HG03025 (cell line): Measurements from ENCODE around the gene LMNA.
"Not testable (repeated sequence)": the region's sequence is repeated elsewhere in the genome, so short reads cannot be mapped to it uniquely, and the experiment has no call there.

ENCODE experiments used
- ATAC-seq: cut with Tn5 transposase; IDR thresholded peaks from one replicate; pipeline ENCODE4 v1.9.1; 2021; ENCODE audit warnings: mild to moderate bottlenecking, moderate library complexity; ENCODE audit not compliant: unreplicated experiment, low FRiP score

Gene LMNA

DNA sequence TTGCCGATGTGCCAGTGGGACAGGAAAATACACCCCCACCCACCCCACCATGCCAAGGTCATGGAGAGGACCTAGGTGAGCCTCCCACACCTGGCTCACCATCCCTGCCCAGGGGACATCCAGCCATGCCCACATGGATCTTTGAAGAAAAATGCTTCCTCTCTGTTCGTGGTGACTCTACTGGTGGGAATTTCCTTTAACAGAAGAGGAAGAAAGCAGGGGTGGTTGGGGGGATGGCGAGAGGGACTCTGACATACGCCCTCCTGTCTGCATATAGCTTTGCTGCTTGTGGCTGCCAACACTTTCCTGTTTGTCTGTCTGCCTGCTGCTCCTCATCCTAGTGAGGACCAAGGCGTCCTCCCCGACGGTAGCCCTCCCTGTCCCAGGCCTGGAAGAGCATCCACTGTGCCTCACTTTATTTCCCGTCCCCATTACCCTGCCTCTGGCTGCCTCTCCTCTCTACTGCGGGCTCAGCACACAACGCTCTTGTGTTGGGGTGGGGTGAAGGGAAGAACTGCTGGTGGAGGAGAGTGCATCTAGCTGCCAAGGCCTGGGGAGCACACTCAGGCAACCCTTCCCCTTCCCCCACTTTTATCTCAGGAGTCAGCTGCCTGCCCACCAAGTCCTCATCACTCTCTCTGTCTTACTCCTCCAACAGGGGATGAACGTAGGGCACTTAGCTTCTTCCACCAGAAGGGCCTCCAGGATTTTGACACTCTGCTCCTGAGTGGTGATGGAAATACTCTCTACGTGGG lies 41.4 kb downstream of the LMNA start:
- no peak for ATAC-seq

DNA sequence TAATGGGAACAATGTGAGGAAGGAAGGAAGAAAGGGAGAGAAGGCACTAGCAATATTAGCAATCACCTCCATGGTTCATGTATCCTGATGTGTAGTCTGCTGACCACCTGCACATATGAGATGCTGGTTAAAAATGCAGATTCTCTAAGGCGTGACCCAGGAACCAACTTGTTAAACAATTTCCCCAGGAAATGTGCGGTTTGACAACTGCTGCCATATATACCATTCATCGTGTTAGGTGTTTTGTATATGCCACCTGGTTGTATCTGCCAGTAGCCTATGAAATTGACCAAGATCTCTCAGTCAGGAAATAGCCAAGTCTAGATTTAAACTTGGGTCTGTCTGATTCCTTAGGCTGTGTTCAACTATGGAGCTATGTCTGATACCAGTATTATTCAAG lies 43.0 kb downstream of the LMNA start:
- no peak for ATAC-seq

DNA sequence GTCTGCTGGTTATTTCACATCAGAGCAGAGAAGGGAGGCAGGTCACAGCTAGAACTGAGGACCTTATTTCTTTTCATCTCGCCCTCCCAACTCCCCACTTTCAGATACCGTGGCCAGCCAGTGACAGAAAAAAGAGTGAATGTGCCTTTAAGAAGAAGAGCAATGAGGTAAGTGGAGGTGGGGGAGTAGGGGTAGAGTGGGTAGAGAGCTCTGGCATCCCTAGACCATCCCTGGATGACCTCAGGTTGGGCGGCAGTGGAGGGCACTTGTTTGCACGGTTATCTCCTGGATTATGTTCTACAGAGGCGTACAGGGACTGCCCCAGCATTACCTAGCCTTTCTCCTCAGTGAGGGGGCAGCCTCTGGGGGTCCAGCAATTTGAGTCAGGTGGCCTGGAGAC lies 43.5 kb downstream of the LMNA start:
- ATAC-seq = no peak

DNA sequence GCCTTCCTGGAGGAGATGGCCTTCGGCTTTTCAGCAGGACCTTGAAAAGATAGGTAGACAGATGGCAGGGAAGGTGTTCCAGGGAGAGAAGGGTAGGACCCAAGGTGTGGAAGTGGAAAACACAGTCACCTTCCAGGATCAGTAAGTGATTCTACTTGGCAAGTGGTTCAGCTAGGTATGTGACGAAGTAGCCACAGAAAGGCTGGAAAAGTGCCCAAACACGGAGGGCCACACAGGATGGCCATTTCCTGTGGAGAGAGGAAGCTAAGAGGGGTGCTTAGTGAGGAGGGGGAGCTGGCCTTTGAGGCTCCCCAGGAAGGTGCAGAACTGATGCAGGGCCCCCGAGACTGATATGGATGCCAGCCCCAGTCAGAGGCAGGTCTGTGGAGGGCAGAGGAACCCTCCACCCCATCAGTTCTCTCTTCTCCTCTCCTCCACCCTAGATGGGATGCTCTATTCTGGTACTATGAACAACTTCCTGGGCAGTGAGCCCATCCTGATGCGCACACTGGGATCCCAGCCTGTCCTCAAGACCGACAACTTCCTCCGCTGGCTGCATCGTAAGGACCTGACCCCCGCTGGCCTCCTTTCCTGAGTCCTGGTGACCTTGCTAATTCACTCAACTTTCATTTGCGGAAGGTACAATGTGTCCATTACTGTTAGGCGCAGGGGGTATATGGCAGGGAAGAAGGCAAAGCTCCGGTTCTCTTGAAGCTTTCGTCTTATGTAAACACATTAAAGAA lies 45.7 kb downstream of the LMNA start:
- no peak for ATAC-seq

DNA sequence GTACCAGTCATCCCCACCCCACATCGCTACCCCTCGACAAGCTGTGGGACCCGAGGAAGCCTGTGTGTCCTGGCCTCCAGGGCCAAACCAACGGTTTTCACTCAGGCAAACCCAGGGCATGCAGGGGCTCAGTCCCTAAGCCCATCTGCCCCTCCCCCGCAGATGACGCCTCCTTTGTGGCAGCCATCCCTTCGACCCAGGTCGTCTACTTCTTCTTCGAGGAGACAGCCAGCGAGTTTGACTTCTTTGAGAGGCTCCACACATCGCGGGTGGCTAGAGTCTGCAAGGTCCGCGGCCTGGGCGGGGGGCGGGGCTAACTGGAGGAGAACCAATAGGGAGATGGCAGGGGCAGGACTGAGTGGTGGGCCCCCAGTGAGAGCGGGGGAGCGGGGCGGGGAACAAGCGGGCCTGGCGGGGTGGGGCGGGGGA lies 46.2 kb downstream of the LMNA start:
- ATAC-seq = no peak

DNA sequence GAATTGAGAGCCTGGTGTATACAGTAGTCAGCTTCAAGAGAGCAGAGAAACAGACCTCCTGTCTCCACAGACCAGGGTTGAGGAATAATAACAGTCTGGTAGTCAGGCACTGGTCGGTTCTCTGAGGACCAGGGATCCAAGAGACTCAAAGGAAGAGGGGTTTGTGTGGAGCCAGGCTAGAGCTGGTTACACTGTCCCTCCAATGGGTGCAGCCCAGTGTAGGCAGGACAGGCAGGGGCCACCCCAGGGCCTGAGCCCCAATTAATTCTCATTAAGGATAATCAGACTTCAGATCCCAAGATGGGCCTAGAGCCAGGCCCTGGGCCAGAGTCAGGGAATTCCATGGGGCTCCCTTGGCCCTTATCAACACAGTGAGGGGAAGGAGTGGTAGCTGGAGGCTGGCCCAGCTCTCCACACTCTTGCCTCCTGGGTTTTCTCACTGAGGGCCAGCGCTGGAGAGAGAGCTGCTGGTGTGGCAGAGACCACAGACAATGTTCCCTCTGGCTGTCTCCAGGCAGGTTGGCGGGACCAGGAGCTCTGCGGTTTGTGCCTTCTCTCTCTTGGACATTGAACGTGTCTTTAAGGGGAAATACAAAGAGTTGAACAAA lies 48.0 kb downstream of the LMNA start:
- ATAC-seq = no peak

DNA sequence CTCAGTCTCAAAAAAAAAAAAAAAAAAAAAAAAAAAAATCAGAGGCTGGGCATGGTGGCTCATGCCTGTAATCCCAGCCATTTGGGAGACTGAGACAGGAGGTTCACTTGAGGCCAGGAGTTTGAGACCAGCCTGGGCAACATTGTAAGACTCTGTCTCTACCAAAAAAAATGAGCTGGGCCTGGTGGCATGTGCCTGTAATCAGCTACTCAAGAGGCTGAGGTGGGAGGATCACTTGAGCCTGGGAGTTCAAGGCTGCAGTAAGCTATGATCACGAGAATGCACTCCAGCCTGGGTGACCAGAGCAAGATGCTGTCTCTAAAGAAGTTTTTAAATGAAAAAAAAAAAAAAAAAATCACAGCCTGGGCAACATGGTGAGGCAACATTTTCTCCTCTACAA lies 49.2 kb downstream of the LMNA start:
- no peak for ATAC-seq

DNA sequence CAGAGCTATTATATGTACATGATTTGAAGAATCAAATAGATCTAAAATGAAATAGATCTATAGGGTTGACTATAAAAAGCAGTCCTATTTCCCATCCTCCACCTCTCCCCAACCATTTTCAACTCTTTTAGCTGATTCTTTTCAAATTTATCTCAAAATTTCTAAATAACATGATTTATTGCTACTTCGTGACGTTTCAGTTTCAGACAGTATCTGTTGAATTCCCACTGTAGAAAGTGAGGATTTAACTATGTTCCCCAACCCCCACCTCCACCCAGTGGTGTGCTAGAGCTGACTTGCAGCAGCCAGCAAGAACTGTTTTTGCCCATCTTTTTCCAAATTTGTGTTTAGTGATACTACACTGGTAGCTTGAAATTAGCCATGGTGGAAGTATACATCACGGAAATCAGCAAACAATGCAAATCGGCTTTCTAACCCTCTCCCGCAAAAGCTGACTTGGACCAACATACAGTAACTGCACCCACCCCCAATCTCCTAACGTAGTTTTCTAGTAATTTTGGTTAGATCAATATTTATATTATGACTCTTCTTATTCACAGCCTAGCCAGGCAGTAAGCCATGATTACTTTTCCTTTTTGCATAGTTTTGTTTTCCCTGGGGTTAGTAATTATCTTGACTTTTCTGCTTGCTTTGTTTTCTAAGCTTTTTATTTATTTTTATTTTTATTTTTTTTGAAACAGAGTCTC lies 49.8 kb downstream of the LMNA start:
- ATAC-seq = no peak

DNA sequence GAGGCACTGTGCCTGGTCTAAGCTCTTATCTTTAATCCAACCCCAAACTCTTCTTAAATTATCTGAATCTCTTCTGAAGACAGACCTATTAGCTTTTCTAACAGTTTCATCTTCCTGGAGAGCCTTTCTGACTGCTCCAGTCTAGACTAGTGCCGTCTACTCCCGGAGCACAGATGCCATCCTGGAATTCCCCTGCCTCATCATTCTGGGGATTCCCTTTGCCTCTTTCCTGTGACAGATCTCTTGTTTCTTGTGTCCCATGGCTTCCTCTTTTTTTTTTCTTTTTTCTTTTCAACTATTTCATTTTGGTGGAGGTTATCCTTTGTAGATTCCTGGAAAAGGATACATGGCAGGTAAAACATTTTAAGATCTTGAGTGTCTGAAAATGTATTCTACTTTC lies 50.6 kb downstream of the LMNA start:
- no peak for ATAC-seq

DNA sequence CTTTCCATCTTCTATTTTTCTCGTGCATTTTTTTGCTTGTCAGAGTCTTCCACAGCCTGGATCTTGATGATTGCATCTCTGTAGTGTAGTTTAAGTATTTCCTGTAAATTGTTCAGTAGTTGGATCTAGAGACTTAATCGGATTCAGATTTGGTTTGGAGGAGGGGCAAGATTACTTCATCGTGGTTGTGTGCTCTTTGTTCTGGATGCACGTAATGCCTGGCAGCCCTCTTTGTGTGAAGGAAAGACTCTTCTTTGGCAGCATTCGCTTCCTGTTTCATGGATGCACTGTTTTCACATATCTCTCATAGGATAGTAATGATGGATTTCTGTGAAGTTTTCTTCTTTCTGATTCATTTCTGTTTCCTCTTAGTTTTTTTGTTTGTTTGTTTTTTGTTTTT lies 53.0 kb downstream of the LMNA start:
- ATAC-seq = no peak

DNA sequence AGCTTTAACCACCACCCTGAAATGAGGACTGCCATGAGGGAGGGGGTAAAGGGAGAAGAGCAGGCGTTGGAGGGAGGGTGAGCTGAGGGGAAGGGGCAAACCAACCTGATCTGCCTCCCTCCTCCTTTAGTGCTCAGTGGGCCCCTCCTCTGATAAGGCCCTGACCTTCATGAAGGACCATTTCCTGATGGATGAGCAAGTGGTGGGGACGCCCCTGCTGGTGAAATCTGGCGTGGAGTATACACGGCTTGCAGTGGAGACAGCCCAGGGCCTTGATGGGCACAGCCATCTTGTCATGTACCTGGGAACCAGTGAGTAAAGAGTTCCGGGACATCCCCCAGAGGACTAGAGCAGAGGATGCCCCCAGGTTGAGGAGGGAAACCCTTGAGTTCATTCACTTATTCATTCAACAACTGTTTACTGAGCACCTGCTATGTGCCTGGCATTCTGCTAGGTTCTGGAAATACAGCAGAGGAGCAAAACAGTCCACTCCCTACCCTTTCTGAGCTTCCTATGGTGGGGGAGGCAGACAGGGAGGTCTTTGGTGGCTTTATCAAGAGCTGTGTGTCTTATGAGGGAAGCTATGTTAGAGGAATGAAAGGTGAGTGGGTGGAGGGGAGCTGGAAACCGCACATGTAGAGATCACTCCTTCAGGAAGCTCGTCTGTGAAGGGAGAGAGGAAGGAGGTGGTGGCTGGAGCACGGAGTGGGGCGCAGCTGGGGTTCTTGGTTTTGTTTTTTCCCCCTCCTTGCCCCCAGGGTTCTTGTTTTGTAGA lies 58.4 kb downstream of the LMNA start:
- ATAC-seq = no peak

DNA sequence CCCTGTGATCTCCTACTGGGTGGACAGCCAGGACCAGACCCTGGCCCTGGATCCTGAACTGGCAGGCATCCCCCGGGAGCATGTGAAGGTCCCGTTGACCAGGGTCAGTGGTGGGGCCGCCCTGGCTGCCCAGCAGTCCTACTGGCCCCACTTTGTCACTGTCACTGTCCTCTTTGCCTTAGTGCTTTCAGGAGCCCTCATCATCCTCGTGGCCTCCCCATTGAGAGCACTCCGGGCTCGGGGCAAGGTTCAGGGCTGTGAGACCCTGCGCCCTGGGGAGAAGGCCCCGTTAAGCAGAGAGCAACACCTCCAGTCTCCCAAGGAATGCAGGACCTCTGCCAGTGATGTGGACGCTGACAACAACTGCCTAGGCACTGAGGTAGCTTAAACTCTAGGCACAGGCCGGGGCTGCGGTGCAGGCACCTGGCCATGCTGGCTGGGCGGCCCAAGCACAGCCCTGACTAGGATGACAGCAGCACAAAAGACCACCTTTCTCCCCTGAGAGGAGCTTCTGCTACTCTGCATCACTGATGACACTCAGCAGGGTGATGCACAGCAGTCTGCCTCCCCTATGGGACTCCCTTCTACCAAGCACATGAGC lies 62.2 kb downstream of the LMNA start:
- ATAC-seq = no peak

DNA sequence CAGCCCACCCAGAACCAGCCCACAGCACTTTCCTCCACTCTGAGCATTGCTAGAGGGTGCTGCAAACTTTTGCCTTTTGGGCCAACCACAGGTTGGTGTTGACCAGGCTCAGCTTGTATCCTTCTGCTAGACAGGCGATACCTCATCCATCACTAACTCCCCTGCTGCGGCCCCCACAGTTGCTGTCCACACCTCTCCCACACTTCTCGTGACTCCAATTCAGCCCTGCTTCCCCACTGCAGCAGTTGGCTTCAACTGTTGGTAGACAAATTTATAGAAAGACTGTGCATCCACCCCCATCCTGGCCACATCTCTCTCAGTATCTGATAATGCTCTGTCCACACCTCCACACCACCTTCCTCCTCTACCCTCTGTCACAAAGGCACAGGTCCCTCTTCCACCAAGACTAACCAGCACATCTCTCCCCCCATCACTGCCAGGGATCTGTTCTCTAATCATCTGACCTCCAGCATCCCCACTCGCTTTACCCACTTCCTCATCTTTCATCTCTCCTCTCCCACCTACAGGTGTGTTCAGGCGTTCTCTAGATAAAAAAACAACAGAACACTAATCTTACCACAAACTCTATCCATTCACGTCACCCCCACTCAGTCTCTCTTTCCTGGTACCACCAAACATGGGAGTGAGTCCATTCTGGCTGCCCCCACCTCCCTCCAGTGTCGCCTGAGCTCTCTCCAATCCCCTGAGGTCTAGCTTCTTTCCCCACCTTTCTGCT lies 63.6 kb downstream of the LMNA start:
- no peak for ATAC-seq

DNA sequence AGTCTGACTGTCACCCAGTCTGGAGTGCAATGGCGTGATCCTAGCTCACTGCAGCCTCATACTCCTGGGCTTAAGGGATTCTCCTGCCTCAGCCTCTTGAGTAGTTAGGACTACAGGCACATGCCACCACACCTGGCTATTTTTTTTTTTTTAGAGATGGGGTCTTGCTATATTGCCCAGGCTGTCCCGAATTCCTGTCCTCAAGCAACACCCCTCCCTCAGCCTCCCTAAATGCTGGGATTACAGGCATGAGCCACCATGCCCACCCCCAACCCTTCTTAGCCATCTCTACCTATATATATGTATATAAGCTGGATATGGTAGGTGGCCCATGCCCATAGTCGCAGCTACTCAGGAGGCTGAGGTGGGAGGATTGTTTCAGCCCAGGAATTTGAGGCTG lies 66.0 kb downstream of the LMNA start:
- no peak for ATAC-seq

DNA sequence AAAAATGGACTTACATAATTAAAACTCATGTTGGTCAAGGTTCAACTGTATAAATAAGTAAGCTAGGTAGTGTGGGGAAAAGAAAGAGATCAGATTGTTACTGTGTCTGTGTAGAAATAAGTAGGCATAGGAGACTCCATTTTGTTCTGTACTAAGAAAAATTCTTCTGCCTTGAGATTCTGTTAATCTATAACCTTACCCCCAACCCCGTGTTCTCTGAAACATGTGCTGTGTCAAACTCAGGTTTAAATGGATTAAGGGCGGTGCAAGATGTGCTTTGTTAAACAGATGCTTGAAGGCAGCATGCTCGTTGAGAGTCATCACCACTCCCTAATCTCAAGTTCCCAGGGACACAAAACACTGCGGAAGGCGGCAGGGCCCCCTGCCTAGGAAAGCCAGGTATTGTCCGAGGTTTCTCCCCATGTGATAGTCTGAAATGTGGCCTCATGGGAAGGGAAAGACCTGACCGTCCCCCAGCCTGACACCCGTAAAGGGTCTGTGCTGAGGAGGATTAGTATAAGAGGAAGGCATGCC lies 66.9 kb downstream of the LMNA start:
- not testable (repeated sequence) for ATAC-seq

DNA sequence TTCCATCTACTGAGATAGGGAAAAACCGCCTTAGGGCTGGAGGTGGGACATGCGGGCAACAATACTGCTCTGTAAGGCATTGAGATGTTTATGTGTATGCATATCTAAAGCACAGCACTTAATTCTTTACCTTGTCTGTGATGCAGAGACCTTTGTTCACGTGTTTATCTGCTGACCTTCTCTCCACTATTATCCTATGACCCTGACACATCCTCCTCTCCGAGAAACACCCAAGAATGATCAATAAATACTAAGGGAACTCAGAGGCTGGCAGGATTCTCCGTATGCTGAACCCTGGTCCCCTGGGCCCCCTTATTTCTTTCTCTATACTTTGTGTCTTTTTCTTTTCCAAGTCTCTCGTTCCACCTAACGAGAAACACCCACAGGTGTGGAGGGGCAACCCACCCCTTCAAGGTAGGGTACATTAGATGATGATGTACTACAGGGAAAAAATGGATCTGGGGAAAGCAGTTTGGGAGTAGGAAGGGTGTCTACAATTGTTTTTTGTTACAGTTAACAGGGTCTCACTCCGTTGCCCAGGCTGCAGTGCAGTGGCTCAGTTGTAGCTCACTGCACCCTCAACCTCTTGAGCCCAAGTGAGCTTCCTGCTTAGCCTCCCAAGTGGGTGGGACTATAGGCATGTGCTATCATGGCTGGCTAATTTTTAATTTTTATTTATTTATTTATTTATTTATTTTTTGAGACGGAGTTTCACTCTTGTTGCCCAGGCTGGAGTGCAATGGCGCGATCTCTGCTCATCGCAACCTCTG lies 67.7 kb downstream of the LMNA start:
- ATAC-seq = not testable (repeated sequence)

DNA sequence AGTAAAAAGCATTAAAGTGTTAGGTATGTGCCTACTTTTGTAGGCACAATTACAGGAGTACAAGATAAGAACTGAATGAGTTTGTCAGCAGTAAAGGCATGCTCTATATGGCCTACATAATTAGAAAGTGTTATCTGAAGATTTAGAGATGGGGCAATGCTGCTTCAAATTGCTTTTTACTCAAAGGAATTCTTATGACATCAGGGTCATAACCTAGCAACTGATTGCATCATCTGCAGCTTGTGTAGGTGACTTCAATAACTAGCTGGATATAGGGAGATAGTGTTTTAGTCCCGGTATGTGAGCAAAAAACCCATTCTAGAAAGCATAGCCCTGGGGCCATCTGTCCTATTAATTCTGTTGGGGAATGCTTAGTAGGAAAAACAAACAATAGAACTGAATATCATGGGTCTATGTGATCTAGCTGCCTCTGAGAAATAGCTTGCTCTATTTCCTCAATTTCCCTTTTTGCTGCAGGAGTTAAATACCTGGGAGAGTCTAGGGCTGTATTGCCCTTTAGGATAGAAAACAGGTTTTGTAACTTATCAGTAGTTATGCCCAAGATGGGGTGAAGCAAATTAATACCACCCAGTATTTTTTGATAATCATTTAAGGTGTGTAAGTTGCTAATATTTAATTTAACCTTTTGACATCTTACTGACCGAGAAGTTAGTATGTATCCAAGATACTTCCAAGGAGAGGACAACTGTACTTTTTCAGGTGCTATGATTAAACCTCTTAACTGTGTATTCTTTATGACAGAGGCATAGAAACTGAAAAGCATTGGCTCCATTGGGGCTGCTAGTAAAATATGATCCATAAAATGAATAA lies 72.1 kb downstream of the LMNA start:
- not testable (repeated sequence) for ATAC-seq
